Measurements from ENCODE around the gene IL17REL.
A peak's percentile ranks its signal among the peaks of the same experiment; 100 is the strongest.

The IL17REL gene

GRCh38 chr22:49958931-49959781 lies 53.4 kb downstream of the IL17REL start:
- H3K4me3 Mint-ChIP-seq = peak overlapping the region; percentile 69 to 75 (median 72)
- H3K4me1 Mint-ChIP-seq = peaks cover 16% of the 10 kb centered on the region
- H3K36me3 Mint-ChIP-seq (ENCODE audit: low read depth) = peaks cover 6% of the 10 kb centered on the region
- H3K9me3 Mint-ChIP-seq = no peaks in the 10 kb centered on the region
- peaks cover 4% of the 10 kb centered on the region for H3K27me3 Mint-ChIP-seq (ENCODE audit: low read depth)
- no peak for TF ChIP-seq CTCF (IDR thresholded peaks at IDR 0.05; ENCODE audit: unreplicated experiment in 3 of 3)
- H3K27ac Mint-ChIP-seq = peak overlapping the region in 2 of 3 experiments; percentile 33

- H3K27ac Mint-ChIP-seq = peak overlapping the region; percentile 33 to 57 (median 54)
Observed at GRCh38 chr22:49958366-49958921, 54.1 kb downstream of the IL17REL start.

GRCh38 chr22:49957826-49958365 lies 54.7 kb downstream of the IL17REL start:
- Mint-ChIP-seq H3K27ac (peak overlapping the region; percentile 33 to 57 (median 54)), H3K36me3 (ENCODE audit: low read depth) (no peaks in the 10 kb centered on the region), H3K9me3 (no peaks in the 10 kb centered on the region), H3K4me1 (peaks cover 10% of the 10 kb centered on the region), H3K4me3 (peak overlapping the region; percentile 40 to 75 (median 57)), H3K27me3 (ENCODE audit: low read depth) (peaks cover 4% of the 10 kb centered on the region)
- no peak for TF ChIP-seq CTCF (IDR thresholded peaks at IDR 0.05; ENCODE audit: unreplicated experiment in 3 of 3)

More at GRCh38 chr22:49958366-49958921, 54.1 kb downstream of the IL17REL start:
- no peak for TF ChIP-seq CTCF (IDR thresholded peaks at IDR 0.05; ENCODE audit: unreplicated experiment in 3 of 3)
- Mint-ChIP-seq H3K27me3 (ENCODE audit: low read depth) (peaks cover 4% of the 10 kb centered on the region), H3K9me3 (no peaks in the 10 kb centered on the region), H3K36me3 (ENCODE audit: low read depth) (peaks cover under 1% of the 10 kb centered on the region), H3K4me1 (peaks cover 10% of the 10 kb centered on the region), H3K4me3 (peak overlapping the region; percentile 67 to 75 (median 72))

GRCh38 chr22:49956914-49957825 lies 55.4 kb downstream of the IL17REL start:
- Mint-ChIP-seq H3K36me3 (ENCODE audit: low read depth) (no peaks in the 10 kb centered on the region), H3K27me3 (ENCODE audit: low read depth) (peaks cover 4% of the 10 kb centered on the region), H3K4me1 (peaks cover 14% of the 10 kb centered on the region), H3K27ac (peak overlapping the region in 2 of 3 experiments; percentile 74 to 78), H3K4me3 (peak overlapping the region; percentile 41 to 77 (median 51)), H3K9me3 (no peaks in the 10 kb centered on the region)
- no peak for TF ChIP-seq CTCF (IDR thresholded peaks at IDR 0.05; ENCODE audit: unreplicated experiment in 3 of 3)

- Mint-ChIP-seq H3K27ac (no peak overlapping the region), H3K4me3 (no peak overlapping the region), H3K27me3 (ENCODE audit: low read depth) (peaks cover 4% of the 10 kb centered on the region), H3K4me1 (peaks cover 15% of the 10 kb centered on the region), H3K9me3 (no peaks in the 10 kb centered on the region), H3K36me3 (ENCODE audit: low read depth) (no peaks in the 10 kb centered on the region)
- no peak for TF ChIP-seq CTCF (IDR thresholded peaks at IDR 0.05; ENCODE audit: unreplicated experiment in 3 of 3)
Observed at GRCh38 chr22:49956418-49956770, 56.2 kb downstream of the IL17REL start.
